ENCODE measurements around the gene PRKD3.
A peak's percentile ranks its signal among the peaks of the same experiment; 100 is the strongest.

The PRKD3 gene

GRCh38 chr2:37357069-37357468, 32.4 kb upstream of the PRKD3 start:
- Histone ChIP-seq H3K27me3 (ENCODE audit: control insufficient read depth, insufficient read depth, low read length) (no peaks in the 10 kb centered on the region), H3K36me3 (ENCODE audit: control insufficient read depth, insufficient read depth, low read length) (no peaks in the 10 kb centered on the region), H3K4me1 (ENCODE audit: control insufficient read depth, insufficient read depth, low read length) (no peaks in the 10 kb centered on the region), H3K9me3 (ENCODE audit: control insufficient read depth, insufficient read depth, low read length) (no peaks in the 10 kb centered on the region), H3K9ac (ENCODE audit: low read depth, low read length) (no peak overlapping the region), H3K4me3 (ENCODE audit: low read depth, low read length) (no peak overlapping the region)

- Histone ChIP-seq H3K27me3 (ENCODE audit: control insufficient read depth, insufficient read depth, low read length) (no peaks in the 10 kb centered on the region), H3K9ac (ENCODE audit: low read depth, low read length) (no peak overlapping the region), H3K36me3 (ENCODE audit: control insufficient read depth, insufficient read depth, low read length) (no peaks in the 10 kb centered on the region), H3K4me3 (ENCODE audit: low read depth, low read length) (no peak overlapping the region), H3K4me1 (ENCODE audit: control insufficient read depth, insufficient read depth, low read length) (no peaks in the 10 kb centered on the region), H3K9me3 (ENCODE audit: control insufficient read depth, insufficient read depth, low read length) (no peaks in the 10 kb centered on the region)
Measured at GRCh38 chr2:37356299-37356698, 31.7 kb upstream of the PRKD3 start.

DNA sequence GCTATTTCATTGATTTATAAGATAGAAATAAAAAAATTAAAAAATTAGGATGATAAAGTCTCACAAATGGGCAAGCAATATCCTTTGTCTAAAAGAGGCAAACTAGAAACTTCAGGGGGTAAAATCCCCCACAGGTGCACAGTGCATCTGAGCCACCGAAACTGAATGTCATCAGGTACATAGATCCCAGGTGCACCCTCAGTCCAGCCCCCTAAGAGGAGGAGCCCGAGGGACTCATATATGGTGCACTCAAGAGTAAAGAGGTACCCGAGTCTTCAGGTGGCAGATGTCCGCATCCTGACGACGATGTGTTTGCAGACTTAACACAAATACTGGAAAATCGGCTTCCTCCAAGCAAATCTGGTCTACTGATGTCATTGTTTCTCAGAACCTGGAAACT, 31.1 kb upstream of the PRKD3 start:
- no peaks in the 10 kb centered on the region for H3K27me3 ChIP-seq (ENCODE audit: control insufficient read depth, insufficient read depth, low read length)
- H3K4me1 ChIP-seq (ENCODE audit: control insufficient read depth, insufficient read depth, low read length), result no peaks in the 10 kb centered on the region
- H3K9ac ChIP-seq (ENCODE audit: low read depth, low read length), result no peak overlapping the region

GRCh38 chr2:37354531-37354930, 29.9 kb upstream of the PRKD3 start:
- no peaks in the 10 kb centered on the region for H3K9me3 ChIP-seq (ENCODE audit: control insufficient read depth, insufficient read depth, low read length)
- no peak overlapping the region for H3K4me3 ChIP-seq (ENCODE audit: low read depth, low read length)
- no peaks in the 10 kb centered on the region for H3K27me3 ChIP-seq (ENCODE audit: control insufficient read depth, insufficient read depth, low read length)
- no peaks in the 10 kb centered on the region for H3K36me3 ChIP-seq (ENCODE audit: control insufficient read depth, insufficient read depth, low read length)
- H3K9ac ChIP-seq (ENCODE audit: low read depth, low read length), result no peak overlapping the region
- peaks cover 8% of the 10 kb centered on the region for H3K4me1 ChIP-seq (ENCODE audit: control insufficient read depth, insufficient read depth, low read length)

More for the DNA sequence above, 31.1 kb upstream of the PRKD3 start:
- H3K4me3 ChIP-seq (ENCODE audit: low read depth, low read length), result no peak overlapping the region
- H3K9me3 ChIP-seq (ENCODE audit: control insufficient read depth, insufficient read depth, low read length), result no peaks in the 10 kb centered on the region
- H3K36me3 ChIP-seq (ENCODE audit: control insufficient read depth, insufficient read depth, low read length), result no peaks in the 10 kb centered on the region

GRCh38 chr2:37350034-37350433, 25.4 kb upstream of the PRKD3 start:
- no peaks in the 10 kb centered on the region for H3K27me3 ChIP-seq (ENCODE audit: control insufficient read depth, insufficient read depth, low read length)
- no peak overlapping the region for H3K9ac ChIP-seq (ENCODE audit: low read depth, low read length)
- H3K9me3 ChIP-seq (ENCODE audit: control insufficient read depth, insufficient read depth, low read length), result no peaks in the 10 kb centered on the region
- H3K4me1 ChIP-seq (ENCODE audit: control insufficient read depth, insufficient read depth, low read length), result peaks cover 22% of the 10 kb centered on the region
- H3K4me3 ChIP-seq (ENCODE audit: low read depth, low read length), result no peak overlapping the region
- H3K36me3 ChIP-seq (ENCODE audit: control insufficient read depth, insufficient read depth, low read length), result no peaks in the 10 kb centered on the region

GRCh38 chr2:37349231-37349860, 24.7 kb upstream of the PRKD3 start:
- Histone ChIP-seq H3K9ac (ENCODE audit: low read depth, low read length) (no peak overlapping the region), H3K36me3 (ENCODE audit: control insufficient read depth, insufficient read depth, low read length) (no peaks in the 10 kb centered on the region), H3K4me1 (ENCODE audit: control insufficient read depth, insufficient read depth, low read length) (peaks cover 22% of the 10 kb centered on the region), H3K9me3 (ENCODE audit: control insufficient read depth, insufficient read depth, low read length) (no peaks in the 10 kb centered on the region), H3K4me3 (ENCODE audit: low read depth, low read length) (no peak overlapping the region), H3K27me3 (ENCODE audit: control insufficient read depth, insufficient read depth, low read length) (no peaks in the 10 kb centered on the region)

GRCh38 chr2:37348155-37348554, 23.5 kb upstream of the PRKD3 start:
- Histone ChIP-seq H3K4me1 (ENCODE audit: control insufficient read depth, insufficient read depth, low read length) (peaks cover 27% of the 10 kb centered on the region), H3K27me3 (ENCODE audit: control insufficient read depth, insufficient read depth, low read length) (peaks cover 2% of the 10 kb centered on the region), H3K4me3 (ENCODE audit: low read depth, low read length) (no peak overlapping the region), H3K9me3 (ENCODE audit: control insufficient read depth, insufficient read depth, low read length) (no peaks in the 10 kb centered on the region), H3K36me3 (ENCODE audit: control insufficient read depth, insufficient read depth, low read length) (no peaks in the 10 kb centered on the region), H3K9ac (ENCODE audit: low read depth, low read length) (no peak overlapping the region)

- Histone ChIP-seq H3K4me1 (ENCODE audit: control insufficient read depth, insufficient read depth, low read length) (peaks cover 19% of the 10 kb centered on the region), H3K9me3 (ENCODE audit: control insufficient read depth, insufficient read depth, low read length) (no peaks in the 10 kb centered on the region), H3K9ac (ENCODE audit: low read depth, low read length) (no peak within 1 kb of the TSS), H3K36me3 (ENCODE audit: control insufficient read depth, insufficient read depth, low read length) (no peaks in the 10 kb centered on the region), H3K27me3 (ENCODE audit: control insufficient read depth, insufficient read depth, low read length) (peaks cover 2% of the 10 kb centered on the region), H3K4me3 (ENCODE audit: low read depth, low read length) (peak within 1 kb of the TSS; percentile 69)
Measured at GRCh38 chr2:37344453-37345361, 20.1 kb upstream of the PRKD3 start, which contains the start of gene QPCT. TSS of gene QPCT (plus strand) at chr2:37344630. CDS start at chr2:37344732, 102 bp downstream.

DNA sequence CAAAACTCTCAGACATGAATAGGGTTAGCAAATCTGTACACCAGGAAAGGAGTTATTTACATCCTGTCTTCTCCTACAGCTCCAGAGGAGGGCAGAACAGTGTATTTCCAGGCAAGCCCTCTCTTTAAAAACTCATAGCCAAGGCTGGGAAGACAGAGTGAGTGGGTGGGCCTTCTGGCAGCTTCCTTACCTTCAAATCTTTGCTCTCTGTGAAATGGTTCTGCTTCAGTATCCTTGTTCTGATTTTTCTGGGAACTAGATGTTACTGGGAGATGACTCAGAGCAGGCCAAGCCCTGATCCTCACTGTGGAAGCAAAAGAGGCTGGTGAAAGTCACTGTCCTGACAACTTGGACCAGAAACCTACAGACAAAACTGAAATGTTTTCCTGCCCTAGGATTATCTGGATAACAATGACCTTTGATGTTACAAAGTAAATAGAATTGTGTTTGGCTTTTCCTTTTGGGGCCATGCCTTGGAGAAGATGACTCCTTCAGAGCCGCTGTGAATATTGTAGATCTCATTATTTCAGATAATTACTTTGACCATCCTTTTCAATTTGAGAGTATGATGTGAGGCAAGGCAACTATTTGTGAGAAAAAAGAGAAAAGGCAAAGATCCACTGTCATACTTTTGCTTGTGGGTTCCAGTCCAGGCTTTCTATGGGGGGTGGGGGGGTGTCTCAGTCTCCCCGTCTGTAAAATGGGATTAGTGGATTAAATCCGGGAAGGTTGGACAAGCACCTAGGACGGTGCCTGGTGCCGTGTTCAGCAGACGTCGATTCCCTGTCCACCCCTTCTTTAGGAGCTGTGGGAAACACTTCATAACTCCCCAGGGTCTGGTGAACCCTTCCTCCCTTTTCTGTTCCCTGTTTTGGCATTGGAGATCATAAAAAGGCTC, 19.2 kb upstream of the PRKD3 start:
- Histone ChIP-seq H3K9ac (ENCODE audit: low read depth, low read length) (no peak overlapping the region), H3K4me3 (ENCODE audit: low read depth, low read length) (peak overlapping the region; percentile 69), H3K4me1 (ENCODE audit: control insufficient read depth, insufficient read depth, low read length) (peaks cover 11% of the 10 kb centered on the region), H3K36me3 (ENCODE audit: control insufficient read depth, insufficient read depth, low read length) (no peaks in the 10 kb centered on the region), H3K9me3 (ENCODE audit: control insufficient read depth, insufficient read depth, low read length) (no peaks in the 10 kb centered on the region), H3K27me3 (ENCODE audit: control insufficient read depth, insufficient read depth, low read length) (peaks cover 2% of the 10 kb centered on the region)

DNA sequence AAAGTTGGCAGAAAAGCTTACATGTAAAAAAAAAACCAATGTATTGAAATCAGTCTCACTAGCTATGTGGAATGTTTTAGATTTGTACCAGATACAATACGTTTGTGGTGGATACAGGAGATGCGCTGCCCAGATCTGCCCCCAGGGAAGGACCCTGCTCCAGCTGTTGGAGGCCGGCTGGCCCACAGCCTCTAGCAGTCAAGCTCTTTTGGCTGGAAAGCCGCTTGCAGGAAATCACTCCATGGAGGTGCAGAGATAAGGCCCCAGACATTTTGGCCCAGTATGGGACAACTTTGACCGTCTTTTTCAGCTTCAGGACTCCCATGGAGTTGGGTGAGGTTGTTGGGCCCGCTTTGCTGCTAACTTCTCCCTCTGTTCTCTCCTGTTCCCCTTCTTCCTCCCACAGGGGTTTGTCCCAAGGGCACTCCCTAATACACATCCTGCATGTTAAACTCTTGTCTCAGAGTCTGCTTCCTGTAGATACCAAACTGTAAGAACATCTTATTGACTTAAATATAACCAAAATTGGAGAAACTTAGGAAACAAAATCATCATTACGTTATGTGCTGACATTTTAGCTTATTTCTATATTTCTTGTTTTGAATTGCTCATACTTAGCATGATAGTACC, 18.1 kb upstream of the PRKD3 start:
- no peaks in the 10 kb centered on the region for H3K36me3 ChIP-seq (ENCODE audit: control insufficient read depth, insufficient read depth, low read length)
- H3K4me3 ChIP-seq (ENCODE audit: low read depth, low read length), result no peak overlapping the region
- H3K27me3 ChIP-seq (ENCODE audit: control insufficient read depth, insufficient read depth, low read length), result peaks cover 2% of the 10 kb centered on the region
- H3K9ac ChIP-seq (ENCODE audit: low read depth, low read length), result no peak overlapping the region
- peaks cover 5% of the 10 kb centered on the region for H3K4me1 ChIP-seq (ENCODE audit: control insufficient read depth, insufficient read depth, low read length)
- no peaks in the 10 kb centered on the region for H3K9me3 ChIP-seq (ENCODE audit: control insufficient read depth, insufficient read depth, low read length)

DNA sequence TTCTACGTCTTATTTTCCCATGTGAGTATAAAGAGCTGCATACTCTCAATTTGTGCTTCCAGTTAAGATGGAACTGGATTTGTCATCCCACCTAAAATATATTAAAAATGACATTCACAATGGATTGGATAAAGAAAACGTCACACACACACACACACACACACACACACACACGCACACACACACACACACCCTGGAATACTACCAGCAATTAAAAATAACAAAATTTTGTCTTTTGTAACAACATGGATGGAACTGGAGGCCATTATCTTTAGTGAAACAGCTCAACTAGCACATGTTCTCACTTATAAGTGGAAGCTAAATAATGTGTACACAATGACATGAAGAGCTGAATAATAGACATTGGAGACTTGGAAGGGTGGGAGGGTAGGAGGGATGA, 16.0 kb upstream of the PRKD3 start:
- no peaks in the 10 kb centered on the region for H3K36me3 ChIP-seq (ENCODE audit: control insufficient read depth, insufficient read depth, low read length)
- H3K9me3 ChIP-seq (ENCODE audit: control insufficient read depth, insufficient read depth, low read length), result no peaks in the 10 kb centered on the region
- H3K27me3 ChIP-seq (ENCODE audit: control insufficient read depth, insufficient read depth, low read length), result peaks cover 2% of the 10 kb centered on the region
- peaks cover 5% of the 10 kb centered on the region for H3K4me1 ChIP-seq (ENCODE audit: control insufficient read depth, insufficient read depth, low read length)
- no peak overlapping the region for H3K9ac ChIP-seq (ENCODE audit: low read depth, low read length)
- H3K4me3 ChIP-seq (ENCODE audit: low read depth, low read length), result no peak overlapping the region

Measured in iPS-15b (cell line).